GM10266 (cell line): ENCODE results near the gene FBN2.
A peak's percentile ranks its signal among the peaks of the same experiment; 100 is the strongest.

ENCODE experiments used
- DNase-seq: peaks from one replicate; pipeline ENCODE4 v3.0.0; 2012; ENCODE audit errors: extremely low spot score
- TF ChIP-seq, protein P1 (sequence below): IDR thresholded peaks from 2 replicates; pipeline ENCODE4 v1.5.1; 2012; ENCODE audit warnings: mild to moderate bottlenecking, low read depth; ENCODE audit not compliant: control insufficient read depth, insufficient read depth; ENCODE audit errors: missing control alignments

FBN2 gene

DNA sequence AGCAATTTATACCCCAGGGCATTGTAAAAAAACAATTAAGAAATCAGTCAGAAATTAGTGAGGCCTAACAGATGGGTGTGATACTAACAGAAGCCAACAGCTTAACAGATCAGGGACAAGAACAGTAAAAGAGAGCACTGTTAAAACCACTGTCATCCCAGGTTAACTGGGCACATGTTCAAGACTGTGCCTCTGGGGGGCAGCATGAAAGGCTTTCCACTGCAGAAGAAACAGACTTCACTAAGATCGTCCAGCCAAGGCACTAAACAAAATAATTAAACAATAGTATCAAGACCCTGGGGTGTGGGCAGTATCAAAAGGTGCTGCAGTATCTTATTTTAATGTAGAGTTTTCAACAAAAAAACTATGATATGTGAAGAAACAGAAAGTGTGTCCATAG, 43.5 kb downstream of the FBN2 start:
- TF ChIP-seq, protein P1, sequence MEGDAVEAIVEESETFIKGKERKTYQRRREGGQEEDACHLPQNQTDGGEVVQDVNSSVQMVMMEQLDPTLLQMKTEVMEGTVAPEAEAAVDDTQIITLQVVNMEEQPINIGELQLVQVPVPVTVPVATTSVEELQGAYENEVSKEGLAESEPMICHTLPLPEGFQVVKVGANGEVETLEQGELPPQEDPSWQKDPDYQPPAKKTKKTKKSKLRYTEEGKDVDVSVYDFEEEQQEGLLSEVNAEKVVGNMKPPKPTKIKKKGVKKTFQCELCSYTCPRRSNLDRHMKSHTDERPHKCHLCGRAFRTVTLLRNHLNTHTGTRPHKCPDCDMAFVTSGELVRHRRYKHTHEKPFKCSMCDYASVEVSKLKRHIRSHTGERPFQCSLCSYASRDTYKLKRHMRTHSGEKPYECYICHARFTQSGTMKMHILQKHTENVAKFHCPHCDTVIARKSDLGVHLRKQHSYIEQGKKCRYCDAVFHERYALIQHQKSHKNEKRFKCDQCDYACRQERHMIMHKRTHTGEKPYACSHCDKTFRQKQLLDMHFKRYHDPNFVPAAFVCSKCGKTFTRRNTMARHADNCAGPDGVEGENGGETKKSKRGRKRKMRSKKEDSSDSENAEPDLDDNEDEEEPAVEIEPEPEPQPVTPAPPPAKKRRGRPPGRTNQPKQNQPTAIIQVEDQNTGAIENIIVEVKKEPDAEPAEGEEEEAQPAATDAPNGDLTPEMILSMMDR: peak; percentile 5
- no peak for DNase-seq

DNA sequence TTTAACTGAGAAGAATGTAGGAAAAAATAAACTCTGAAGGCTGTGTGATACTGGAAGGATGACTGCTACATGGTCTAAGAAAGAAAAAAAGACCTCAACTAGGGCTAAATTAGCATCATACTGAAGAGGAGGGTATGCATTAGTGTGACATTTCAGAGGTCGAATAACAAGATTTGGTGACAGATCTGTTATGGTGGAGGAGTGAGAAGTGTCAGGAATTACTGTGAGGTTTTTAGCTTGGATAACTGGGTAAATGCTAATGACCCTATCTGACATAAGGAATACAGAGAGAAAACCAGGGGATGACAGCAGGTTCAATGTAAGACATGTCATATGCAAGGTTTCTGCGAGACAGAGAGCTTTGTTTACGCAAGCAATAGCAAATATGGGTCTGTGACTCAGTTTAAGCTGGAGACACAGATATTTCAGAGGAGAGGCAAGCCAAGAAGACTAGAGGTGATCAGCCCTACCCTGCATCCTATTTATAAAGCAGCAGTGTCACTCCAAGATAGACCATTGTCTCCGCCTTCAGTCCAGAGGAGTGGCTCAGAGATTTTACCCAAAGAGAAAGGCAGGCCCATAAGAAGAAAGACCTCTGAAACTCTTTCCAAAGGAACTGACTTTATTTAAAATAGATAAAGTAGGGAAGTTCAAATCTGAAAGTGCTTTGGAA, 44.3 kb downstream of the FBN2 start:
- TF ChIP-seq, protein P1: no peak
- DNase-seq: no peak

DNA sequence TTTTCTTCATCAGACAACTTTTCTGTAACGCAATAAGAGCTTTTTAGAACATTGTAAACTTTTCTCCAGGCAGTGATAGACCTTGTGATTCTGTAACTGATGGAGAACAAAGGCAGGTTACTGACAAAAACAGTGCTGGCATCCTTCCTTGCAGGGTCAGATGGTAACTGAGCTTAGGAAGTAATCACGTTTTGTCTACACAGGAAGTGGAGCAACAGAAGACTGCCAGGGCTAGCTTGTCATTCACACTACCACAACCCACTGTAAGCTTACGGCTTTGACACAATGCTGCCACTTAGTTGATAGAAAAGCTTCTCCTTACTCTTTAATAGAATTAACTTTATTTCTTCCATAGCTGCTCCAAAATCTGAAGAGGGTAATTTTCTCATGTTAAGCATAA, 46.8 kb downstream of the FBN2 start:
- no peak for DNase-seq
- TF ChIP-seq, protein P1: no peak

DNA sequence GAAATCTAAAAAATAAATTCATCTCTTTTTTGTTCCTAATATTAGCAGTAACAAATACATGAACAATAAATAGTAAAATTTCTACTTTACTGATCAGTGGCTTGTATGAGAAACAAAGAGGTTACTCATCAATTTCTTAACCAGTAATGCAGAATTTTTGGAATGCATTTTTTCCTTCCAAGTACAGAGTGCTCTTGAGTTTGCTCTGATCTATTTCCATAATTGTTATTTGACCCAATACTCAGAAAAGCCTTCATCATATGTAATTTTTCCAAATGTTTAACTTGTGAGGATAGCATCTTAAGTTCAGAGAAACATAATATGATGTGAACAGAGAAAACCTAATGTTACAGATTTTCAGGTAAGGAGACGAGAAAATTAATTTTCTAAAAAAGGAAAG, 47.3 kb downstream of the FBN2 start:
- DNase-seq: no peak
- TF ChIP-seq, protein P1: no peak

DNA sequence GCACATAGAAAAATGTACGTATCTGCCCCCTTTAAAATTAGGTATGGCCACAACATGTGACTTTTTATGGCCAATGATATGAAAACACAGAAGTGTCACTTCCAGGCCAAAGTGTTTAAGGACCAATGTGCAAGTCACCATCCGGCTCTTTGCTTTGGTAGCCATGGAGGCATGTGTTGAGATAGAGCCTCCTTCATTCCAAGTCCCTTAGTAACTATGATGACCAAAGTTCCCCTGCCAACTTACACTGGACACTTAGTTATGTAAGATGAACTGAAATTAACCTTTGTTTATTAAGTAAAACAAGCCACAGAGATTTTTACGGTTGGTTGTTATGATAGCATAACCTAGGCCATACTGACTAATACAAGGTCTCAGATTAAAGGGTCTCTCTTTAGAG, 51.0 kb downstream of the FBN2 start:
- DNase-seq: no peak
- TF ChIP-seq, protein P1: no peak

DNA sequence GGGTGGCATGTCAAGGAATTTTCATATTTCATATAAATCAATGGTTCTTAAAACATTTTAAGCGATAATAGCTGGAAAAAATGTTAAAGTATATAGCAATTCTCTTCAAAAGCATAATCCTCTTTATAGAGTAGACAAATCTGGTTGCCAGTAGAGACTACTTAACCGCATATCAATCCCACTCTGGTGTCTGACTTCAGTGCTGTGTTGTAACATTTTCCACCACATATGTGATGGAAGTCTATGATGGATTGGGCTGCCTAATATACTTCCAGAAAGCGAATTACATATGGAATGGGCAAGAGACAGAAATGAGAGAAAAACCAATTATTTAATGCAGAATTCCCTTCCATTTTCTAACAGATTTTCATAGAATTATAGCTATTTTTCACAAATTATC, 54.3 kb downstream of the FBN2 start:
- no peak for DNase-seq
- TF ChIP-seq, protein P1: no peak

DNA sequence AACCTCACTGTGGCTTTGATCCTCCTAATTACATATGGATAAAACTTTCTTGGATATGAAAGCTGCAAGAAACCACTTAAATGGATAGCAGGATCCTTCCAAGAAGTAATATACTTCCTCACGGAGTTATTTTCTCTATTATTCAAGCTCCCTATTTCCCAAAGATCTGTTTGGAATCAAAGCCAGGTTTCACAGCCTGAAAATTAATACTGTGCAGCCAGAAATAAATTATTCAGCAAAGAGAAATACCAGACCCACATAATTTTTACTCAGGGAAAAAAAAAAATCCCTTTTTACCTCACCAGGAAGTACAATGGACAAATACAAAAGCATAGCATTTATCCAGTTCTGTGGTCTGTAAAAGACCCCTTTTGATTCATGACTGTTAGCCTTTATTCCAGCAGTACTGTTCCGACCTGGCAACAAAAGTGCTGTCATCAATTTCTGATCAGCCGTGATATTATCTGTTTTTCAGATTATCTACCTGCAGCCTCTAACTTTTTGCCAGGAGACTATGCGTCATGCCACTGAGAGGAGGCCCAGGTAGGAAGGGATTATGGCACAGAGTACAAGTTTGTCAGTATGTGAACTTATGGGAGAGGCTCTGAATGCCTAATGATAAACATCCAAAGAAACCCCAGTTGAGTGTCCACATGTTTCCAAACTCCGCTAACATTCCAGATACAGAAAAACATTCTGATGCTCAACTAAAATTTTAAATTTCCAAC, 57.0 kb downstream of the FBN2 start:
- no peak for DNase-seq
- TF ChIP-seq, protein P1: no peak
